Nephron progenitor cell (in vitro differentiated cells): ENCODE results near the gene ATP9B.

Experiments used
- DNase-seq: peaks from one replicate; pipeline ENCODE4 v3.0.0; 2021
- H3K27ac Mint-ChIP-seq: 2 replicates; pipeline ENCODE4 v1.8.0; 2021; ENCODE audit warnings: mild to moderate bottlenecking, moderate library complexity, mixed read lengths
- H3K27me3 Mint-ChIP-seq: 2 replicates; pipeline ENCODE4 v1.8.0; 2021; ENCODE audit warnings: mild to moderate bottlenecking, low read depth, mixed read lengths; ENCODE audit not compliant: poor library complexity
- H3K36me3 Mint-ChIP-seq: 2 replicates; pipeline ENCODE4 v1.8.0; 2021; ENCODE audit warnings: low read depth, mixed read lengths
- H3K4me1 Mint-ChIP-seq: 2 replicates; pipeline ENCODE4 v1.8.0; 2021; ENCODE audit warnings: mixed read lengths
- H3K4me3 Mint-ChIP-seq: 2 replicates; pipeline ENCODE4 v1.8.0; 2021; ENCODE audit warnings: mild to moderate bottlenecking, moderate library complexity, mixed read lengths
- H3K9me3 Mint-ChIP-seq: 2 replicates; pipeline ENCODE4 v1.8.0; 2021; ENCODE audit warnings: mild to moderate bottlenecking, moderate library complexity, mixed read lengths
- CTCF ChIP-seq: fragments of 200-600 bp; sonication (generic); IDR thresholded peaks from 2 replicates; pipeline ENCODE4 v1.5.0; 2021; ENCODE audit warnings: antibody characterized with exemption

ATP9B gene

GRCh38 chr18:79067611-79068010 lies 1.6 kb upstream of the ATP9B start:
- no peak overlapping the region for H3K27ac Mint-ChIP-seq
- H3K9me3 Mint-ChIP-seq: peaks cover 55% of the 10 kb centered on the region
- H3K4me3 Mint-ChIP-seq: peak overlapping the region; percentile 46
- no peak for DNase-seq
- H3K27me3 Mint-ChIP-seq: peaks cover 20% of the 10 kb centered on the region
- peaks cover 26% of the 10 kb centered on the region for H3K36me3 Mint-ChIP-seq
- H3K4me1 Mint-ChIP-seq: peaks cover 13% of the 10 kb centered on the region
- no peak for TF ChIP-seq CTCF

GRCh38 chr18:79068341-79068936 lies 755 bp upstream of the ATP9B start:
- Mint-ChIP-seq H3K4me1 (peaks cover 13% of the 10 kb centered on the region), H3K9me3 (peaks cover 62% of the 10 kb centered on the region), H3K27me3 (peaks cover 20% of the 10 kb centered on the region), H3K27ac (peak overlapping the region; percentile 92), H3K36me3 (peaks cover 34% of the 10 kb centered on the region), H3K4me3 (peak overlapping the region; percentile 71)
- peak; percentile 8 for DNase-seq
- TF ChIP-seq CTCF: no peak

GRCh38 chr18:79069717-79070151 lies 540 bp downstream of the ATP9B start:
- no peak for TF ChIP-seq CTCF
- Mint-ChIP-seq H3K4me1 (peaks cover 13% of the 10 kb centered on the region), H3K36me3 (peaks cover 47% of the 10 kb centered on the region), H3K27ac (peak overlapping the region; percentile 85), H3K27me3 (peaks cover 20% of the 10 kb centered on the region), H3K4me3 (peak overlapping the region; percentile 92), H3K9me3 (peaks cover 75% of the 10 kb centered on the region)
- DNase-seq: no peak

- no peak for TF ChIP-seq CTCF
- peaks cover 82% of the 10 kb centered on the region for H3K9me3 Mint-ChIP-seq
- H3K4me3 Mint-ChIP-seq: peak overlapping the region; percentile 92
- peaks cover 54% of the 10 kb centered on the region for H3K36me3 Mint-ChIP-seq
- DNase-seq: no peak
- H3K4me1 Mint-ChIP-seq: peaks cover 13% of the 10 kb centered on the region
- peaks cover 20% of the 10 kb centered on the region for H3K27me3 Mint-ChIP-seq
- no peak overlapping the region for H3K27ac Mint-ChIP-seq
Measured at GRCh38 chr18:79070486-79070885, 1.3 kb downstream of the ATP9B start.

- peak overlapping the region; percentile 92 for H3K4me3 Mint-ChIP-seq
- H3K4me1 Mint-ChIP-seq: peaks cover 13% of the 10 kb centered on the region
- DNase-seq: no peak
- H3K27ac Mint-ChIP-seq: no peak overlapping the region
- peaks cover 19% of the 10 kb centered on the region for H3K27me3 Mint-ChIP-seq
- H3K36me3 Mint-ChIP-seq: peaks cover 59% of the 10 kb centered on the region
- H3K9me3 Mint-ChIP-seq: peaks cover 82% of the 10 kb centered on the region
- TF ChIP-seq CTCF: no peak
Measured at GRCh38 chr18:79071037-79071436, 1.8 kb downstream of the ATP9B start.
